Measurements from ENCODE around the gene ZNF154.

GRCh38 chr19:57712222-57712621, 3.2 kb upstream of the ZNF154 start:
- no peak for TF ChIP-seq CTCF (conservative IDR thresholded peaks at IDR 0.05; ENCODE audit: low read depth, low read length)
- TF ChIP-seq EZH2phosphoT487 (IDR thresholded peaks at IDR 0.05; ENCODE audit: borderline replicate concordance, low read length) = no peak
- TF ChIP-seq EZH2 (IDR thresholded peaks at IDR 0.05; ENCODE audit: low read length, unreplicated experiment) = no peak

Data from PC-3 (cell line).